AG08395 (cell line): Measurements from ENCODE around the gene ROBO4.

Experiments used
- DNase-seq: peaks from one replicate; pipeline ENCODE4 v3.0.0; 2012; ENCODE audit warnings: mixed read lengths, low spot score

The ROBO4 gene

DNA sequence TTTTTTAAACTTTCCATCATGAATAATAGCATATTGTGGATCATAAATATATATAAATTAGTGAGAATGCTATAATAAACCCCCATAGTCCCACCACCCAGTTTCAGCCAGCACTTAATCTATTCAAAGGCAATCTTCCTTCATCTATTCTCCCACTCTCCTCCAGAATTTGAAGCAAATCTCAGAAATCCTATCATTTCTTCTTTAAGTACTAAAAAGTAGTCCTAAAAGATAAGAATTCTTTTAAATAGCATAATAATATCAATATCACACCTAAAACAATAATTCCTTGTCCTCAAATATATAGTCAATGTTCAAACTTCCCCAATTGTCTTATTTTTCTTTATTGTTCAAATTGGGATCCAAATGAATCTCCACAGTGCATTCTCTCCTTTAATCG, 57.0 kb downstream of the ROBO4 start:
- DNase-seq, result no peak

DNA sequence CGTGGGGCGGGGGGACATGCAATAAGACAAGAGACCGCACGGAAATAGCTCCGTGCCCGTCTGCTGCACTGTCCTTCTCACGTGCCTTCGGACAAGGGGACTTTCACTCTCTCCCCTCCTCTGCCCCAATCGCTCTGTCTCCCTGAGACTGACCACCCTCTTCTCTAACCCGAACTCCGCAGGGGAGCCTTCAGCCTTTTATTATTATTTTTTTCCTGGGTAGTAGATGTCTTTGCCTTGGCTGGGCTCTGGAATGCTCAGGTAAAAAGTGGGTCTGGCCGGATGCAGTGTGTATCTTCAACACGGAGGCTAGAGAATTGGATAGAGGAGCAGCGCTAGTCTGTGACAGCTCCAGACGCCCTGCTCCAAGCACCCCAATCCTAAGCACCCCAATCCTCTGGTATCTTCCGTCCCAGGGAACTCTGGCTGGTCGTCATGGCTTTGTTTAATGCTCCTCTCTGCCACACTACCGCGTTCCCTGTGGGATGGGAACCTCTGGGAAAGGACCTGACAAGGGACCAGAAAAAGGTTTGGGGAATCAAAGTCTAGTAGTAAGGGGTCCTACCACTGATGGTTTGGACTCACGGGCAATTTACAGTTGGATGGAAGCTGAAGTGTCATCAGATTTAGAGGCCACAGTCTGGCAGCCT, 57.6 kb downstream of the ROBO4 start:
- no peak for DNase-seq

- DNase-seq, result no peak
These were observed 58.3 kb downstream of the ROBO4 start for GRCh38 chr11:124839128-124839971.

DNA sequence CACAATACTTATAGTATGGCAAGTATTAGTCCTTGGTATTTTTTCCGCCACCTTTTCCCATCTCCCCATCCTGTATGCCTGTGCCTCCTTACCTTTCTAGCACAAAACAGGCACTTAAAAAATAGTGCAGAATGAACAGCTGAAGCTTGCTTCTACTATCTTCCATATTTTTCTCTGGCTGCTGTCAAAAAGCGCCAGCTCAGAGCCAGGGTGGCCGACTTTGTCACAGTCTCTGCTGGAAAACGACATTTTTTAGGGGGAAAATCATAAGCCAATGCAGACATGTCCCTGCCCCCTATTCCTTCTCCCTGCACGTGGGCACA, 58.9 kb downstream of the ROBO4 start:
- no peak for DNase-seq

DNA sequence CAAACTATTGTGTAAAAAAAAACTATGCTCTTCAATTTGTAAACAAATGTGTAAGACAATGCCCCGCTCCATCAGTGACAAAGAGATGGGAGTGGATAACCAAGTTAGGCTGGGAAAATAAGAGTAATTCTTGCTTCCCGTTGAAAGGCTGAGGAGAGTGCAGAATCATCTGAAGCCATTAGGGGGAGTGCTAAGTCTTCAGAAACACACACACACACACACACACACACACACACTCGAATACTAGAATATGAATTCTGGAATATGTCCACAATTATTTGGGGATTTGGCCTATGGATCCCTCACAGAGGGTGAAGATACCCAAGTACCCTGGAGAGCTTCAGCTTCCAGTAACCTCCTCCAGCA, 60.2 kb downstream of the ROBO4 start:
- peak; percentile 69 for DNase-seq

DNA sequence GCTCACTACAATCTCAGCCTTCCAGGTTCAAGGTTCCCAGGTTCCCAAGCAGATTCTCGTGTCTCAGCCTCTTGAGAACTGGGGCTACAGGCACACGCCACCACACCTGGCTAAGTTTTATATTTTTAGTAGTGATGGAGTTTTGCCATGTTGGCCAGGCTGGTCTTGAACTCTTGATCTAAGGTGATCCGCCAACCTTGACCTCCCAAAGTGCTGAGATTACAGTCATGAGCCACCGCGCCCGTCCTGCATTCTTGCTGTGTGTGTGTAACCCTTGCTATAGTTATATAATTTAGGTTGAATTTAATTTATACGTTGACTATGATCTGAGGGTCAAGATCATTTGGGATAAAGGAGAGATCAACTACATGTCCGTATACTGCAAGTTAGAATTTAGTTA, 61.7 kb downstream of the ROBO4 start:
- no peak for DNase-seq

DNA sequence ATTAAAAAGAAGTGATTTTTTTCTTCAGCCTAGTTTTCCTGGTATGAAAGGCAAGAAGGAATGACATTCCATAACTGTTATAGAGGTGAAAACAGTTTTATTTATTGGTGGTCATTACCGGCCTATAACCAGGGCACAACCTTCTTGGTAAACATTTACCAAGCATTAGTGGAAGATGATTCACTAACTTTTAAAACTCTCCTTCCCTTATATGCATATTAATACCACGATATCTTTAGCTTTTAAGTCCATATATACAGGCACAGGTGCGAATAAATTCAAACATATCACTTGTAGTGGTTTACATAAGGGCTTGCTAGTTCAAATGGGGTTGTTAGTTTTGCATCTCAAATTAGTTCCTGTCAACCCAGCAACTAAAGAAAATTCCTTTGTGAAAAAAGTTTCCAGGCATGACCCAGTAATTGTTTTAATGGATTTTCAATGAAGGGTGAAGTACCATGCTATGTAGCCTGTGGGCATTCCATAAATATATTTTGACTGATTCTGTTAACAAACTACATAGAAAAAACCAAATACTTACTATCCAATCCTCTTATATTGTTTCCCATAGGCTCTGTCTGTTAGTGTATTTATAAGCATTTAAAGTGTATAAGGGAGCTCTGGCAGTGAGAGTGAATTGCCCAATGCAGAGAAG, 63.0 kb downstream of the ROBO4 start:
- DNase-seq, result no peak
